VCaP (cell line): ENCODE data around the gene CYP3A5.

ENCODE experiments used
- H3K27ac ChIP-seq: fragments of 450-650 bp; 2 replicates; pipeline ENCODE4 v1.5.1; 2017
- TF ChIP-seq, protein P1 (sequence below): fragments of 450-650 bp; conservative IDR thresholded peaks from 2 replicates; pipeline ENCODE4 v1.5.1; 2017; ENCODE audit warnings: mild to moderate bottlenecking, moderate library complexity

CYP3A5 gene

DNA sequence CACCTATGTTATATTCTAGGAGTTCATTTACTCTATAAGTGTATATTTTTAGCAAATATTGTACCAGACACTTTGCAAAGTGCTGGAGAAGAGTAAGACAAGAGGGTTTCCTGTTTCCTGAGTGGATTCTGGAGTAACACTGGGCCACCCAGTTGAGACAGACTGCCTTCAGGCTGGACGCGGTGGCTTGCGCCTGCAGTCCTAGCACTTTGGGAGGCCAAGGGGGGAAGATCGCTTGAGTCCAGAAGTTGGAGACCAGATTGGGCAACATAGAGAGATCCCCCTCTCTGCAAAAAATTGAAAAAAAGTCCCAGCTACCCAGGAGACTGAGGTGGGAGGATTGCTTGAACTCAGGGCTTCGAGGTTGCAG is 63.8 kb downstream of the CYP3A5 start:
- H3K27ac ChIP-seq = peak overlapping the region; percentile 88
- TF ChIP-seq, protein P1, sequence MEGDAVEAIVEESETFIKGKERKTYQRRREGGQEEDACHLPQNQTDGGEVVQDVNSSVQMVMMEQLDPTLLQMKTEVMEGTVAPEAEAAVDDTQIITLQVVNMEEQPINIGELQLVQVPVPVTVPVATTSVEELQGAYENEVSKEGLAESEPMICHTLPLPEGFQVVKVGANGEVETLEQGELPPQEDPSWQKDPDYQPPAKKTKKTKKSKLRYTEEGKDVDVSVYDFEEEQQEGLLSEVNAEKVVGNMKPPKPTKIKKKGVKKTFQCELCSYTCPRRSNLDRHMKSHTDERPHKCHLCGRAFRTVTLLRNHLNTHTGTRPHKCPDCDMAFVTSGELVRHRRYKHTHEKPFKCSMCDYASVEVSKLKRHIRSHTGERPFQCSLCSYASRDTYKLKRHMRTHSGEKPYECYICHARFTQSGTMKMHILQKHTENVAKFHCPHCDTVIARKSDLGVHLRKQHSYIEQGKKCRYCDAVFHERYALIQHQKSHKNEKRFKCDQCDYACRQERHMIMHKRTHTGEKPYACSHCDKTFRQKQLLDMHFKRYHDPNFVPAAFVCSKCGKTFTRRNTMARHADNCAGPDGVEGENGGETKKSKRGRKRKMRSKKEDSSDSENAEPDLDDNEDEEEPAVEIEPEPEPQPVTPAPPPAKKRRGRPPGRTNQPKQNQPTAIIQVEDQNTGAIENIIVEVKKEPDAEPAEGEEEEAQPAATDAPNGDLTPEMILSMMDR = no peak

DNA sequence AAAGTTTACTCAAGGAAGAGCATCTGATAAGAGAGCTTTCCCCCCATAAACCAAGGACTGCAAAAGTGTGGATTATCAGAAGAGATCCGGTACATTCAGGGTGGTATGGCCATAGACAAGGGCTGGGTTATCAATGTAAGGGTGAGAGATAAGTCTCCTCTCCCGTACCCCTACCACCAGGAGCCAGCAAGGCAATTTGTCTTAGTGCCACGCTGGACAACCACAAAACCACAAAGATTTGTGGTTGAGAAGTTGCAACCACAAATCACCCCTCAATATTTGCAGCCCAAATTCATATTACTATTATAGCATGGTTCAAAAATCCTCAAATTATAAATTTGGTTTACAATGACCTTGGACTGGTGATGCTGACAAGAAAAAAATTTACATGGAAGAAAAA is 65.3 kb downstream of the CYP3A5 start:
- TF ChIP-seq, protein P1 = no peak

DNA sequence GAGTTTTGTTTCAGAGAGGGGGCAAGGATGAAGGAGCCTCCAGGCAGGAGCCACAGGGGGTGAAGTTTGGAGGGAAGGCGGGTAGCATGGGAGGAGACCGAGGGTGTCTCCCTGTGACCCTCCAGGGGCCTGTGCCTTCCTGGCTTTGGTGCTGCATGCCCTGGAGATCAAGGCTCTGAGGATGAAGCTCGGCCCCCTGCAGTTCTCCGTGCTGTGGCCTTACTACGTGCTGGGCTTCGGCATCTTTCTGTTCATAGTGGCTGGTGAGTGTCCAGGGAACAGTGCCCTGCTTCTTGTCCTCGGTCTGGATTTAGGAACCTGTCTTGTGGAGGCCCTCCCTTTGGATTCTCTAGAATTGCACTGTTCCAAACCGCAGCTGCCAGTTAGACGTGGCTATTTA is 72.2 kb downstream of the CYP3A5 start:
- TF ChIP-seq, protein P1 = no peak
- no peak overlapping the region for H3K27ac ChIP-seq

More for the DNA sequence above, 65.3 kb downstream of the CYP3A5 start:
- no peak overlapping the region for H3K27ac ChIP-seq

DNA sequence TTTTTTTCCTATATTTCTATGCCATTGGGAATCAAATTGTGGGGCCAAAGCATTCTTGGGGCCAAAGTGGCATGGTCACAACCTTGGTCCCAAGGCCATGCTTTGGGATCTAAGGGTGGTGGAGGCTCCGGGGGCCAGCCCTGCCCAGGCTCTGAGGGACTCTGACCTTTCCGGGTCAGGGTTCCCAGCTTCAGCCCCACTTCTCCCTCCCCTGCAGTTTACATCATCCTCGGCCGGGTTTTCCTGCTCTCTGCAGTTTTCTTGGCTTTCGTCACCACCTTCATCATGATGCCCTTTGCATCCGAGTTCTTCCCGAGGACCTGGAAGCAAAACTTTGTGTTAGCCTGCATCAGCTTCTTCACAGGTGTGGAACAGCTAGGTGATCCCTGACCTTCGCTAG is 73.3 kb downstream of the CYP3A5 start:
- no peak overlapping the region for H3K27ac ChIP-seq
- TF ChIP-seq, protein P1 = no peak

DNA sequence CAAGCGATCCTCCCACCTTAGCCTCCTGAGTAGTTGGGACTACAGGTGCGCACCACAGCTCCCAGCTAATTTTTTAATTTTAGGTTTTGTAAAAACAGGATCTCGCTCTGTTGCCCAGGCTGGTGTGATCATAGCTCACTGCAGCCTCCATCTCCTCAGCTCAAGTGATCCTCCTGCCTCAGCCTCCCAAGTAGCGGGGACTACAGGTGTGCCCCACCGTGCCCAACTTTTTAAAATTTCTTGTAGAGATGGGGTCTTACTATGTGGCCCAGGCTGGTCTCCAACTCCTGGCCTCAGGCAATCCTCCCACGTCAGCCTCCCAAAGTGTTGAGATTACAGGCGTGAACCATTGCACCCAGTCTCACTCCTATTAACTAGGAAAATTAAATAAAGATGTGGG is 74.3 kb downstream of the CYP3A5 start:
- no peak overlapping the region for H3K27ac ChIP-seq
- TF ChIP-seq, protein P1 = no peak

DNA sequence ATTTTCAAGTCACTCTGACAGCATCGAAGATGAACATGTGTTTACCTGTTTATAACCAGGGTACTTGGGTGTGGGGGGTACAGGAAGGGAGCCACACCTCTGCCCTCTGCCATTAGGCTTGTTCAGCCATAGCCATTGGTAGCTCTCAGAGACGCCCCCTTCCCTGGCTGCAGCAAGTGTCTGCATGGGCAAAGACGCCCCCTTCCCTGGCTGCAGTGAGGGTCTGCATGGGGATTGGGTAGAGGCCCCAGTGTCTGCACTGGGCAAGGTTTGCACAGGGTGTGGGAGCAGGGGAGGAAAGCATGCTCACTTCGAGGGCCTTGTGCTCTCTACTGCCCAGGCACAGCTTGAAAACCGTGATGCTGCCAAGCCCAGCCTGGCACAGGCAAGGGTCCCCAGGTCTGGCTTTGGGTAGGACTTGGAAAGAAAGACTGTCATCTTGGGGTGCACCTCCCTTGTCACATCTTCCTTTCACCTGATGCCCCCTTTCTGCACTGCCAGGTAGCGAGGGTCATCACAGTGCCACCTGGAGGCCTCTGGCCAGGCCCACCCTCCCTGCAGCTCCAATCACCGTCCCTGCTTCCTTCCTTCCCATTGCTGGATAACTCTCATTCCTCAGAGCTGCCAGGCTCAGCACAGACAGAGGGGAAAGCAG is 78.0 kb downstream of the CYP3A5 start:
- TF ChIP-seq, protein P1 = no peak
- no peak overlapping the region for H3K27ac ChIP-seq

DNA sequence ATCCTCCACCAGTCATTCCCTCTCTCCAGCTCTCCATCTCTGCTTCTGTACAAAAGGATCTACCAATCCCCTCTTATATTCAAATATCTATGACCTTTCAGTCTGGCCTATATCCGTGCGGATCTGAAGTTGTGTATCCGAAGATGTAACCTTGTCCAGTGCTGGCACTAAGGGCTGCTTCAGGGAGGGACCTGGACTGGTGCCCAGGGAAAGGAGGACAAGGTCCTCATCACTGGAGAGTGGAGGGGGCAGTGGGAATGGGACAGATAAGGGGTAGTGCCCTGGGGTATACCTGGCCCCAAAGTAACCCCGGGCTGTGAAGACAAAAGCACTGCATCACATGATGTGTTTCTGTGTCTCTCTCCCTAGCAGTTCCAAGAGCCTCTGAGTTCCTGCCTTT is 80.0 kb downstream of the CYP3A5 start:
- TF ChIP-seq, protein P1 = no peak
- no peak overlapping the region for H3K27ac ChIP-seq
